BLaER1 (cell line): ENCODE measurements around the gene EPHA1.

ENCODE experiments used
- H3K27ac ChIP-seq: shearing (Covaris generic); formaldehyde crosslinking; 2 replicates; pipeline ENCODE4 v1.8.1; 2022
- H3K27me3 ChIP-seq: shearing (Covaris generic); formaldehyde crosslinking; 2 replicates; pipeline ENCODE4 v1.8.1; 2022
- H3K36me3 ChIP-seq: shearing (Covaris generic); formaldehyde crosslinking; 2 replicates; pipeline ENCODE4 v1.8.1; 2022
- H3K4me1 ChIP-seq: shearing (Covaris generic); formaldehyde crosslinking; 2 replicates; pipeline ENCODE4 v1.8.1; 2022
- H3K4me2 ChIP-seq: shearing (Covaris generic); formaldehyde crosslinking; 2 replicates; pipeline ENCODE4 v1.8.1; 2022
- H3K4me3 ChIP-seq: shearing (Covaris generic); formaldehyde crosslinking; 2 replicates; pipeline ENCODE4 v1.8.1; 2022
- H3K9ac ChIP-seq: shearing (Covaris generic); formaldehyde crosslinking; 2 replicates; pipeline ENCODE4 v1.8.1; 2022
- H3K9me3 ChIP-seq: shearing (Covaris generic); formaldehyde crosslinking; 2 replicates; pipeline ENCODE4 v1.8.1; 2022
- H4K20me1 ChIP-seq: shearing (Covaris generic); formaldehyde crosslinking; 2 replicates; pipeline ENCODE4 v1.8.1; 2022
- Cebpa-rat ChIP-seq: shearing (Covaris generic); IDR thresholded peaks from 2 replicates; pipeline ENCODE4 v1.8.1; 2022

The EPHA1 gene

DNA sequence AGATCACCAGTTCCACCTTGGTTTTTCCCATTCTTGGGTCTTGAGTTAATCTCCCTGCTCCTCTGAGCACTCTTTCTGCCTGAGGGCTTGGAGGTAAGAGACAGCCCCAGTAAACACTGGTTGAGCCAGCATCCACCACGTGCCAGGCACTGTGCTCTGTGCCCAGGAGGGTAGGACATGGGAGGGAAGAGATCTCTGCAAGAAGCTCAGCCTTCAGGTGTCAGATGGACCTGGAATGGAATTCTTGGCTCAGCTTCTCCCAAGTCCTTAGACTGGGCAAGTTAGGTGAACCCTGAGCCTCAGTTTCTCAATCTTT lies 25.1 kb downstream of the EPHA1 start:
- Histone ChIP-seq H4K20me1 (peaks cover 43% of the 10 kb centered on the region), H3K4me2 (peak overlapping the region; percentile 99), H3K9me3 (no peaks in the 10 kb centered on the region), H3K9ac (no peak overlapping the region), H3K4me1 (peaks cover 76% of the 10 kb centered on the region), H3K27ac (no peak overlapping the region), H3K4me3 (no peak overlapping the region), H3K36me3 (peaks cover 7% of the 10 kb centered on the region), H3K27me3 (no peaks in the 10 kb centered on the region)
- no peak for TF ChIP-seq Cebpa-rat

DNA sequence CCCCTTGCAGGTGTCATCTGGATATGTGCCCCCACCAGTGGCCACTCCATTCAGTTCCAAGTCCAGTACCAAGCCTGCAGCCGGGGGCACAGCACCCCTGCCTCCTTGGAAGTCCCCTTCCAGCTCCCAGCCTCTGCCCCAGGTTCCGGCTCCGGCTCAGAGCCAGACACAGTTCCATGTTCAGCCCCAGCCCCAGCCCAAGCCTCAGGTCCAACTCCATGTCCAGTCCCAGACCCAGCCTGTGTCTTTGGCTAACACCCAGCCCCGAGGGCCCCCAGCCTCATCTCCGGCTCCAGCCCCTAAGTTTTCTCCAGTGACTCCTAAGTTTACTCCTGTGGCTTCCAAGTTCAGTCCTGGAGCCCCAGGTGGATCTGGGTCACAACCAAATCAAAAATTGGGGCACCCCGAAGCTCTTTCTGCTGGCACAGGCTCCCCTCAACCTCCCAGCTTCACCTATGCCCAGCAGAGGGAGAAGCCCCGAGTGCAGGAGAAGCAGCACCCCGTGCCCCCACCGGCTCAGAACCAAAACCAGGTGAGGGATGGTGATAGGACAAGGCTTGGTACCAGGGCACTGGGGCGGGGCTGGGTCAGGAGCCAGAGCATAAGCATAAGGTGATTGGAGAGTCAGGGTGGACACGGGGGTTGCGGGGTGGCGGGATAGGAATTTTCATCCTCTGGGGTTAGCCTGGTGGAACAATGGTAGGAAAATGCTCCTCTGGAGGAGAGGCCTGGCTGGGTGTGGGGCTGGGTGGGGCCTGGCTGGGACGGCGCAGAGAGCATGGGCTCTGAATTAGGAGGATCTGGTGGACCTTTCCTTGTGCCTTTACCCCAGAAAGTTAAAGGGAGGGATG lies 25.6 kb downstream of the EPHA1 start:
- peaks cover 77% of the 10 kb centered on the region for H3K4me1 ChIP-seq
- peaks cover 43% of the 10 kb centered on the region for H4K20me1 ChIP-seq
- peak overlapping the region; percentile 99 for H3K4me2 ChIP-seq
- H3K9ac ChIP-seq = no peak overlapping the region
- TF ChIP-seq Cebpa-rat = no peak
- H3K36me3 ChIP-seq = peaks cover 1% of the 10 kb centered on the region; the same call in 1 of the 2 replicates
- H3K27me3 ChIP-seq = no peaks in the 10 kb centered on the region
- no peak overlapping the region for H3K27ac ChIP-seq
- no peaks in the 10 kb centered on the region for H3K9me3 ChIP-seq
- no peak overlapping the region for H3K4me3 ChIP-seq

DNA sequence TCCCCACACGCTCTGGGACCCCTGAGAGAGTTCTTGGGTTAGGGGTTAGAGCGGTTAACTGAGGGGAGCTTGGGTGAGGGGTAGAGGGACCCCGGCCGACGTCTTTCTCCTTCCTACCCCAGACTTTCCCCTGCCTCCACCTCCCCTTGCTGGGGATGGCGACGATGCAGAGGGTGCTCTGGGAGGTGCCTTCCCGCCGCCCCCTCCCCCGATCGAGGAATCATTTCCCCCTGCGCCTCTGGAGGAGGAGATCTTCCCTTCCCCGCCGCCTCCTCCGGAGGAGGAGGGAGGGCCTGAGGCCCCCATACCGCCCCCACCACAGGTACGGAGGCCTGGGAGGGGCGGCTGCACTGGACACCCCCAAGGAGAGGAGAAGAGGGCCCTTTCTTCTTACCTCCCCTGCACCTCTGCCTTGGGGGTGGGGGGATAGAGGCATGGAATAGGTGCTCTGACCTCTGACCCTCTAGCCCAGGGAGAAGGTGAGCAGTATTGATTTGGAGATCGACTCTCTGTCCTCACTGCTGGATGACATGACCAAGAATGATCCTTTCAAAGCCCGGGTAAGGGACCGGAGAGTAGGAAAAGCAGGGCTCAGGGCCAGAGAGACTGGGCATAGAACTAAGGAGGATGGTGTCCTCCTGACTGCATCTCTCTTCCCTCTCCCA lies 26.4 kb downstream of the EPHA1 start:
- peaks cover 39% of the 10 kb centered on the region for H4K20me1 ChIP-seq
- H3K9ac ChIP-seq = peak overlapping the region; percentile 86
- H3K36me3 ChIP-seq = no peaks in the 10 kb centered on the region
- peak overlapping the region; percentile 99 for H3K4me2 ChIP-seq
- H3K4me1 ChIP-seq = peaks cover 72% of the 10 kb centered on the region
- H3K27me3 ChIP-seq = no peaks in the 10 kb centered on the region
- no peaks in the 10 kb centered on the region for H3K9me3 ChIP-seq
- no peak for TF ChIP-seq Cebpa-rat
- H3K4me3 ChIP-seq = peak overlapping the region; percentile 93
- peak overlapping the region; percentile 80; the same call in 1 of the 2 replicates for H3K27ac ChIP-seq

DNA sequence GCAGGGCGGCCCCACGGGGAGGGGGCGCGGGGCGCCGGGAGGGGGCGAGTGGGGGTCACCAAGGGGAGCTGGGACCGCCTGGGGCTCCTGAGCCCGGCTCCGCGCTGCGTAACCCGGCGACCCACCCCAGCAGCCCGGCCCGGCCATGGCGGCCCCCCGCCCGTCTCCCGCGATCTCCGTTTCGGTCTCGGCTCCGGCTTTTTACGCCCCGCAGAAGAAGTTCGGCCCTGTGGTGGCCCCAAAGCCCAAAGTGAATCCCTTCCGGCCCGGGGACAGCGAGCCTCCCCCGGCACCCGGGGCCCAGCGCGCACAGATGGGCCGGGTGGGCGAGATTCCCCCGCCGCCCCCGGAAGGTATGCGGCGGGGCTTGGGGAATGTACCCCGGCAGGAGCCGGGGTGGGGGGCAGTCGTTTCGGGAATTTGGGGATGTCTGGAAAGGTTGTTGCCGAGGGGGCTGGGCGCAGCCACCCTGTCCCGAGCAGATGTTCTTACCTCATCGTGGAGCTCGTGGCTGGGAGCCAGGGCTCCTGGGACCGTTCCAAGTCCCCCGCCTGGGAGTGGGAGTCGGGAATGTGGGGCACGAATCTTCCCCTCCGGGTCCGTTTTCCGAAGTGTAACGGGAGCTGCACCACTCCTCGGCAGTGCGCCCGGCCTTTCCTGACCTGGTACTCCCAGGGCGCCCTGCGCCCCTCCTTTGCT lies 27.1 kb downstream of the EPHA1 start:
- H3K36me3 ChIP-seq = no peaks in the 10 kb centered on the region

DNA sequence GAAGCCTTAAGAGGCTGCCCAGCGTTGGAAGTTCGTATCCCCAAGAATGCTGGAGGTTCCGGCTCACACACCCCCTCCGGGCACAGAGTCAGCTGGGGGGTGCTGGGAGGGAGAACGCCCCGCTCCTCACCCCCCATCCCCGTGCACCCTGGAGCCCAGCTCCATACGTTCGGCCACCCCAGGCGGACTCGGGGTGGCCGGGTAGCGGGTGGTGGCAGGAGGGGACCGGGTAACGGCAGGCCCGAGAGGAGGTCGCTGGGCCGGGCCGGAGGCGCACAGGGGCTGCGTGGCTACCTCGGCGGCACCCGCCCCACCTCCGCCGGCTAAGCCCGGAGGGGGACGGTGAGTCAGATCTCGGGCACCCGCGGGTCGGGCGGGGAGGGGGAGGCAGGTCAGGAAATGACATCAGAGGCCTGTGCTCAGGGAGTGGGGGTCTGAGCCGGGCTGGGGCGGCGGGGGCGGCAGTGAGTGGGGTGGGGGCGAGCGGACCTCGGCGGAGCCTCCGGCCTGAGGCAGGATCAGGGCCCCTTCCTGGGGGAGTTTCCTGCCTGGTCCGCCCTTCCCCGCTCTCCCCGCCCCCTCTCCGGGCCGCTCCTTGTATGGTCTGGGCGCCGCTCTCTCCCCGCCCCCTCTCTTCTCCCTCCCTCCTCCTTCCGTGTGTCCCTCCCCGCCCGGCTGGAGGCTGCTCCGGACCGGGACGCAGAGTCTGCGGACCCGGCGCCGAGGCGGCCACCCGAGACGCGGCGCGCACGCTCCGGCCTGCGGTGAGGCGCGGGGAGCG lies 27.8 kb downstream of the EPHA1 start, which contains the start of gene ZYX:
Gene ZYX, plus strand, starts transcription at position 700 of the 781 bp plus-strand sequence. CDS start 227 bp downstream, outside the sequence.
- H3K4me3 ChIP-seq = peak within 1 kb of the TSS; percentile 93
- peaks cover 31% of the 10 kb centered on the region; the same call in 1 of the 2 replicates for H4K20me1 ChIP-seq
- H3K4me1 ChIP-seq = peaks cover 66% of the 10 kb centered on the region
- no peaks in the 10 kb centered on the region for H3K27me3 ChIP-seq
- no peaks in the 10 kb centered on the region for H3K36me3 ChIP-seq
- H3K9me3 ChIP-seq = no peaks in the 10 kb centered on the region
- H3K9ac ChIP-seq = peak within 1 kb of the TSS; percentile 86
- TF ChIP-seq Cebpa-rat = no peak
- peak within 1 kb of the TSS; percentile 99 for H3K4me2 ChIP-seq
- H3K27ac ChIP-seq = peak within 1 kb of the TSS; percentile 84

More for the DNA sequence above, 27.1 kb downstream of the EPHA1 start:
- Histone ChIP-seq H3K27ac (peak overlapping the region; percentile 80), H3K9ac (peak overlapping the region; percentile 86), H3K9me3 (no peaks in the 10 kb centered on the region), H3K27me3 (no peaks in the 10 kb centered on the region), H3K4me3 (peak overlapping the region; percentile 93), H3K4me2 (peak overlapping the region; percentile 99), H3K4me1 (peaks cover 66% of the 10 kb centered on the region), H4K20me1 (peaks cover 32% of the 10 kb centered on the region)
- no peak for TF ChIP-seq Cebpa-rat

DNA sequence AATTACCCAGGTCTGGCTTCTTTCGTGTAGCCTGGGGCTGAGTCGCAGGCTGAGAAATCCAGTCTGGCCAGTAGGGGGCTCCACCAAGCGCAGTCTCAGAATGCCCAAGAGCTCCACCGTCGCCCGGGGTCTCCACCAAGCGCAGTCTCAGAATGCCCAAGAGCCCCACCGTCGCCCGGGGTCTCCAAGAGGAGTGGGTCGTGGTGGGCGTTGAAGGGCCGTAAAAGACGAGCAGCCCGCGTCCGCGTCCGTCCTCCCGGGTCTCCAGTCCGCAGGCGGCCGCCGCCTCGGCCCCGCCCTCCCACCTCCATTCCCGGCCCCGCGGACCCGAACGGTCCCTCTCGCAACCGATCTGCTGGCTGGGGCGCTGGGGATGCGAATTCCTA lies 28.4 kb downstream of the EPHA1 start:
- TF ChIP-seq Cebpa-rat = no peak
- no peaks in the 10 kb centered on the region for H3K27me3 ChIP-seq
- H3K4me2 ChIP-seq = peak overlapping the region; percentile 99
- peak overlapping the region; percentile 93 for H3K4me3 ChIP-seq
- peak overlapping the region; percentile 84 for H3K27ac ChIP-seq
- H3K4me1 ChIP-seq = peaks cover 66% of the 10 kb centered on the region
- peak overlapping the region; percentile 86 for H3K9ac ChIP-seq
- H4K20me1 ChIP-seq = peaks cover 30% of the 10 kb centered on the region; the same call in 1 of the 2 replicates
- no peaks in the 10 kb centered on the region for H3K36me3 ChIP-seq
- no peaks in the 10 kb centered on the region for H3K9me3 ChIP-seq

DNA sequence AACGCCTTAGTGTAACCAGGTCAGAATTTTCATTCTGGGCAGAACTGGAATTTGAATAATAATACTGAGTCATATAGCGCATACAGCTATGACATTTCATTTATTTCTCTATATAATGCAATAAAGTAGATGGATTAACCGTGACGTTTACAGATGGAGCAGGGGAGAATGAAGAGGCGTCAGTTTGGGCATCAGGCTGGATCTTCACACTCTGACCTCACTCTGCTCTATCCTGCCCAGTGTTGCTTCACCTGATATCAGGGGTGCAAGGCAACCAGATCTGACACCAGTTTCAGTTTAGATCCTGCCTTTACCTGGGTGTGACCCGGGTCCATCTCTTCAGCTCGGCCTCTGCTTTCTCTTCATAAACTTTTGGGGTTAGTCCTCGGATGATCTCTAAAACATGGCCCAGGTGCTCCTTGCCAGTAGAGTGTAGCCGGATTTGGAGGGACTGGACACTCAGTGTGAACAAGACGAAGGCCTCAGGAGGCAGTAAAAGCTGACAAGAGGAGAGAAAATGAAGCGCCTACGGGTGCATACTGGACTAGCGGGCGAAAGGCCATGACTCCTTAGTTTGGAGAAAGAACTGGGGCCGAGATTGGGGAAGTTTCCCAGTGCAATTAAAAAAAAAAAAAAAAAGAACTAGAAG lies 28.9 kb downstream of the EPHA1 start:
- Histone ChIP-seq H3K4me1 (peaks cover 66% of the 10 kb centered on the region), H3K4me3 (peak overlapping the region; percentile 93)

DNA sequence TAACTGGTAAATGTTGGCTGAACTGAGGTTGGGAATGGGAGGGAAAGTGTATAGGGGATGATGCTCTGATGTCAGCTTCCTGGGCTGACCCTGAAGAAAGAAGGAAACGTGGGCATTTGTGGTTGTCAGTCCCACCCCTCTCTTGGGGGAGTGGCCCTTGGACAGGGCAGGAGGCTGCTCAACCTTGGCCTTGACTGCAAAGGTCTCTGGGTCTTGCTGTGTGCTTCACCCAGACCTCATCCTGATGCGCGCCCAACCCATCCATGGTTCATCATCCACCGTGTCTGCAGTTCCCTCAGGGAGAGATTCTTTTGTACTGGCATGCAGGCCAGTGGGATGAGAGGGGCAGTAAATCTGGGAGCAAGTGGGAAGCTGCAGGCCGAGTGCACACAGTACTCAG lies 32.3 kb downstream of the EPHA1 start:
- H4K20me1 ChIP-seq = no peaks in the 10 kb centered on the region
- H3K4me3 ChIP-seq = no peak overlapping the region
- TF ChIP-seq Cebpa-rat = no peak
- H3K27ac ChIP-seq = no peak overlapping the region
- no peaks in the 10 kb centered on the region for H3K27me3 ChIP-seq
- no peaks in the 10 kb centered on the region for H3K36me3 ChIP-seq
- H3K9ac ChIP-seq = no peak overlapping the region
- no peaks in the 10 kb centered on the region for H3K9me3 ChIP-seq
- H3K4me1 ChIP-seq = peaks cover 43% of the 10 kb centered on the region
- 0 out of 2 replicates have a peak overlapping the region, but pooled peaks have one; percentile 60 for H3K4me2 ChIP-seq

More for the DNA sequence above, 28.9 kb downstream of the EPHA1 start:
- H4K20me1 ChIP-seq = peaks cover 25% of the 10 kb centered on the region; the same call in 1 of the 2 replicates
- H3K27me3 ChIP-seq = no peaks in the 10 kb centered on the region
- no peak overlapping the region for H3K27ac ChIP-seq
- peak overlapping the region; percentile 86; the same call in 1 of the 2 replicates for H3K9ac ChIP-seq
- no peaks in the 10 kb centered on the region for H3K36me3 ChIP-seq
- no peak for TF ChIP-seq Cebpa-rat
- H3K9me3 ChIP-seq = no peaks in the 10 kb centered on the region
- peak overlapping the region; percentile 99 for H3K4me2 ChIP-seq
